Activated CD4-positive, alpha-beta T cell treated with anti-CD3 and anti-CD28 coated beads for 36 hours (primary cell): ENCODE measurements around the gene TTC23. TPM values are rescaled to one million over a fixed set of nuclear protein-coding genes. Genes with fewer than 3 reads are reported as not detected.
A peak's percentile ranks its signal among the peaks of the same experiment; 100 is the strongest.

ENCODE experiments used
- ATAC-seq: fragments of 200-7000 bp; cut with Tn5 transposase; one replicate; pipeline ENCODE4 v1.10.0; 2021; ENCODE audit warnings: mild to moderate bottlenecking, moderate library complexity
- CTCF ChIA-PET: fragments of 350-600 bp; sonication (Branson Sonifier 250); formaldehyde crosslinking; loops from one replicate; lab custom pipeline; 2021; ENCODE audit warnings: antibody characterized with exemption; lab: Charles Lee
- POLR2A ChIA-PET: fragments of 350-600 bp; sonication (Branson Sonifier 250); formaldehyde crosslinking; loops from one replicate; lab custom pipeline; 2021; ENCODE audit warnings: antibody characterized with exemption, inconsistent platforms; lab: Charles Lee
- DNase-seq: peaks from one replicate; pipeline ENCODE4 v3.0.0-alpha.2; 2020
- H3K27ac Mint-ChIP-seq: one replicate; pipeline ENCODE4 v1.8.0; 2021; ENCODE audit warnings: mixed read lengths
- H3K27me3 Mint-ChIP-seq: one replicate; pipeline ENCODE4 v1.8.0; 2021; ENCODE audit warnings: mixed read lengths
- H3K36me3 Mint-ChIP-seq: one replicate; pipeline ENCODE4 v1.8.0; 2021; ENCODE audit warnings: low read depth, mixed read lengths
- H3K4me1 Mint-ChIP-seq: one replicate; pipeline ENCODE4 v1.8.0; 2021; ENCODE audit warnings: mixed read lengths
- H3K4me3 Mint-ChIP-seq: one replicate; pipeline ENCODE4 v1.8.0; 2021; ENCODE audit warnings: mild to moderate bottlenecking, moderate library complexity, mixed read lengths
- H3K9me3 Mint-ChIP-seq: one replicate; pipeline ENCODE4 v1.8.0; 2021; ENCODE audit warnings: low read depth, mixed read lengths
- intact Hi-C, 2 experiments: fragments of 100-400 bp; cut with DNase I in 1 of 2; cut with micrococcal nuclease in 1 of 2; formaldehyde crosslinking; loops; one replicate each; pipeline versions ENCODE4 v1.14.2 to v1.15.1; 2022 to 2024; cut with DNase I, micrococcal nuclease
- total RNA-seq, 2 experiments: library from RNA; stranded (reverse); gene quantifications; one replicate each; pipeline ENCODE4 v1.2.3, GENCODE V29; 2021

TTC23 gene
- total RNA-seq, 2 experiments from 2014 or later, result 5.5 to 9.0 TPM

DNA sequence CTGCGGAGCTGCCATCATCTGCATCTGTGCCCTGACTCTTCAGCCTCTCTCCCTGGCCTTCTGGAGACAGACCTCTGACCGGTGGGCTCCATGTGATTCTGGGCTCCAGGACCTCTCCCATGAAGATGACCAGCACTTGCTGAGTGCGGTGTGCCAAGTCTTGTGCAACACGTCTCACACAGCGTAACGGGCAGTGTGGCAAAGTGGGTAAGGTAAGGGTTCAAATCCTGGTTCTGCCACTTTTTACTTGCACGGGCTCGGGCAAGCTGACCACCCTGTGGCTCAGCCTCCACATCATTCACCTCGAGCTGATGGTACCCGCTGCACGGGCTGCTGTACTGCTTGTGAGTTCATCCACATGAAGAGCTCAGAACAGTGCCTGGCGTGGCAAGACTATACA is 151.0 kb downstream of the TTC23 start:
- intact Hi-C loops, result no loop called here
- POLR2A ChIA-PET, result no interaction called here
- H3K4me3 Mint-ChIP-seq, result no peak overlapping the region
- no peaks in the 10 kb centered on the region for H3K36me3 Mint-ChIP-seq
- no peaks in the 10 kb centered on the region for H3K4me1 Mint-ChIP-seq
- CTCF ChIA-PET, result interaction anchor here (0.9 to 1.3 kb wide), 3 partner anchors 15 to 21 kb away, joined by 3 read pairs; no protein-coding TSS in a partner anchor
- no peak for ATAC-seq
- peaks cover 28% of the 10 kb centered on the region for H3K27me3 Mint-ChIP-seq
- no peak for DNase-seq
- H3K9me3 Mint-ChIP-seq, result no peaks in the 10 kb centered on the region
- no peak overlapping the region for H3K27ac Mint-ChIP-seq

GRCh38 chr15:99097441-99098410 is 151.7 kb downstream of the TTC23 start:
- Mint-ChIP-seq H3K4me1 (no peaks in the 10 kb centered on the region), H3K27me3 (peaks cover 27% of the 10 kb centered on the region), H3K36me3 (no peaks in the 10 kb centered on the region), H3K9me3 (no peaks in the 10 kb centered on the region), H3K4me3 (no peak overlapping the region), H3K27ac (no peak overlapping the region)
- POLR2A ChIA-PET, result no interaction called here
- CTCF ChIA-PET, result interaction anchor here (0.9 to 1.3 kb wide), 2 partner anchors 15 to 17 kb away, joined by 3 read pairs; no protein-coding TSS in a partner anchor
- DNase-seq, result no peak
- ATAC-seq, result no peak
- intact Hi-C loops, result no loop called here

DNA sequence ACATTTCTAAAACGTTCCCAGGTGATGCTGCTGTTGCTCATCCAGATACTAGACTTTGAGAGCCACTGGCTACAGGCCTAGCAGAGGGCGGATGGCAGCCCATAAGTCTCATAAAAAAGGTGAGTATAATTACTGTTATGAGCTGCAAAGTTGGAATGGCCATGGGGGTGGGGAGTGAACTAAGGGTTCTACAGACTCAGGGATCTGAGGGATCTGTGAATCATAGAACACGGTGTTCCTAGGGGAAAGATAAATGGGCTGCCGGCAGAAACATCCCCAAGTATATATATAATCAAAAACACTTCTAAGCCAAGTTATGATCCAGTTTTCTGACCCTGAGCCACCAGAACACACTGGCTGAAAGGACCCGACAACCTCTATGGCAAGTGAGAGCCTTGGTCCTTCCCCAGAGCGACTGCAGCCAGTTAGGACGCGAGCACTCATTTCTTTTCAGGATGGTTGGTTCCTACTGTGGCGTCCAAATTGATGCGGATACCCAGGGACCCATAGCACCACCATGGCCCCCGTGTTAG is 152.4 kb downstream of the TTC23 start:
- Mint-ChIP-seq H3K36me3 (no peaks in the 10 kb centered on the region), H3K27me3 (peaks cover 23% of the 10 kb centered on the region), H3K4me3 (no peak overlapping the region), H3K4me1 (no peaks in the 10 kb centered on the region), H3K9me3 (no peaks in the 10 kb centered on the region), H3K27ac (no peak overlapping the region)
- intact Hi-C loops, result no loop called here
- DNase-seq, result no peak
- POLR2A ChIA-PET, result no interaction called here
- CTCF ChIA-PET, result no interaction called here
- ATAC-seq, result no peak

GRCh38 chr15:99096173-99096893 is 153.0 kb downstream of the TTC23 start:
- POLR2A ChIA-PET, result no interaction called here
- CTCF ChIA-PET, result no interaction called here
- Mint-ChIP-seq H3K27ac (no peak overlapping the region), H3K27me3 (peaks cover 18% of the 10 kb centered on the region), H3K36me3 (no peaks in the 10 kb centered on the region), H3K9me3 (no peaks in the 10 kb centered on the region), H3K4me1 (no peaks in the 10 kb centered on the region), H3K4me3 (no peak overlapping the region)
- ATAC-seq (no peak), DNase-seq (no peak)
- intact Hi-C loops, result no loop called here

DNA sequence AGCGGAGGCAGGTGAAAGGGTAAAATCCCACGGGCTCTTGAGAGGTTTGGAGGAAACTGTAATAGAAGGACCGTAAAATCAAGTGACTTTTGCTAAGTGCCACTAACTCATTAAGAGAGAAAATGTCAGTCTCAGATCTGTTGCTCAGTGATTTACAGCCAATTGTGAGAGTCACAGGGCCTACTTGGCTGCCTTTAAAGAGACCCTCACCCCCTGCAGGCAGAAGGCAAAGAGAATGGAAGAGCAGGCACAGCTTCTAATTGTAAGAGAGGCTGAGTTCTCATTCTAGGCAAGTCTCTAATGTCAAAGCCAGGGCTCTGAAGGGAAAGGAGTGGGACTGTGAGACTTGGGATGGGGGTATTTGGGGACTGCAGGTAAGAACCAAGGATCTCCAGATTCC is 153.8 kb downstream of the TTC23 start:
- POLR2A ChIA-PET, result no interaction called here
- ATAC-seq (no peak), DNase-seq (no peak)
- CTCF ChIA-PET, result no interaction called here
- Mint-ChIP-seq H3K4me3 (no peak overlapping the region), H3K27me3 (peaks cover 17% of the 10 kb centered on the region), H3K27ac (no peak overlapping the region), H3K4me1 (no peaks in the 10 kb centered on the region), H3K9me3 (no peaks in the 10 kb centered on the region), H3K36me3 (no peaks in the 10 kb centered on the region)
- intact Hi-C loops, result no loop called here

DNA sequence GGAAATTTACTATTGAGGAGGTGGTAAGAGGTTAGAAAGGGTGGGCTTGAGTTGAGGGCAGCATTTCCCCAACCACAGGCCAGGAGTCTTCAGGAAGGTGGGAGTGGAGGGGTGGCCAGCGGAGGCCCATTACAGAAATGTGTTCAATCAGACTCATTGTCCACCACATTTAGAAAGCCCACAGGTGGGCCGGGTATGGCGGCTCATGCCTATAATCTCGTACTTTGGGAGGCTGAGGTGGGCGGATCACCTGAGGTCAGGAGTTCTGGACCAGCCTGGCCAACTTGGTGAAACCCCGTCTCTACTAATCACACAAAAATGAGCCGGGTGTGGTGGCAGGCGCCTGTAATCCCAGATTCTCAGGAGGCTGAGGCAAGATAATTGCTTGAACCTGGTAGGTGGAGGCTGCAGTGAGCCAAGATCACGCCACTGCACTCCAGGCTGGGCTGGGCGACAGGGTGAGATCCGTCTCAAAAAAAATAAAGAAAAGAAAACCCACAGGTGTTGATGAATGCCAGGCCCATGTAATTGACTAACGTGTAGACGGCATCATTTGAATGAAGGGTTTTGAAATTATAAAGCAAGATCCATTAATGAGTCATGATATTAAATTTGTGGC is 156.7 kb downstream of the TTC23 start:
- Mint-ChIP-seq H3K4me3 (no peak overlapping the region), H3K27ac (no peak overlapping the region), H3K9me3 (no peaks in the 10 kb centered on the region), H3K4me1 (peaks cover 5% of the 10 kb centered on the region), H3K27me3 (peaks cover 2% of the 10 kb centered on the region), H3K36me3 (no peaks in the 10 kb centered on the region)
- ATAC-seq (no peak), DNase-seq (no peak)
- intact Hi-C loops, result no loop called here
- ChIA-PET CTCF (interaction anchor here (0.9 kb wide), 1 partner anchor 13 kb away, joined by 5 read pairs; the partner anchor contains the start of gene SYNM), POLR2A (no interaction called here)

DNA sequence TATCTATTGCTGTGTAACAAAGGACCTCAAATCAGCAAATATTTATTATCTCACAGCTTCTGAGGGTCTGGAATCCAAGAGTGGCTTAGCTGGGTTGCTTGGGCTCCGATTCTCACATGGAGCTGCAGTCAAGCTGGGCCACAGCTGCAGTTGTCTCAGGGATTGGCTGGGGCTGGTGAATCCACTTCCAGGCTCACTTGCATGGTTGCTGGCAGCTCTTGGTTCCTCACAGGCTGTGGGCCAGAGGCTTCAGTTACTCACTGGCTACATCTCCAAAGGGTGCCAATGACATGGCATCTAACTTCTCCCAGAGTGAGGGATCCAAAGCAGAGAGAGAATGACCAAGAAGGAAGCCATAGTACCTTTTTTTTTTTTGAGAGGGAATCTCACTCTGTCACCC is 158.4 kb downstream of the TTC23 start:
- ChIA-PET POLR2A (no interaction called here), CTCF (interaction anchor here (0.5 to 1.9 kb wide), 3 partner anchors 12 to 19 kb away, joined by 4 to 10 read pairs (median 5); no protein-coding TSS in a partner anchor)
- Mint-ChIP-seq H3K27me3 (no peaks in the 10 kb centered on the region), H3K27ac (no peak overlapping the region), H3K9me3 (no peaks in the 10 kb centered on the region), H3K4me3 (no peak overlapping the region), H3K36me3 (no peaks in the 10 kb centered on the region), H3K4me1 (peaks cover 5% of the 10 kb centered on the region)
- DNase-seq (no peak), ATAC-seq (no peak)
- intact Hi-C loops, result no loop called here

GRCh38 chr15:99090011-99090699 is 159.2 kb downstream of the TTC23 start:
- CTCF ChIA-PET, result interaction anchor here (1.5 to 1.9 kb wide), 2 partner anchors 11 to 14 kb away, joined by 5 to 10 read pairs; no protein-coding TSS in a partner anchor
- no peak overlapping the region for H3K27ac Mint-ChIP-seq
- POLR2A ChIA-PET, result no interaction called here
- intact Hi-C loops, result no loop called here
- H3K27me3 Mint-ChIP-seq, result no peaks in the 10 kb centered on the region
- ATAC-seq (peak; percentile 44), DNase-seq (peak; percentile 17)
- H3K4me1 Mint-ChIP-seq, result peaks cover 5% of the 10 kb centered on the region
- H3K4me3 Mint-ChIP-seq, result no peak overlapping the region
- H3K36me3 Mint-ChIP-seq, result no peaks in the 10 kb centered on the region
- no peaks in the 10 kb centered on the region for H3K9me3 Mint-ChIP-seq

DNA sequence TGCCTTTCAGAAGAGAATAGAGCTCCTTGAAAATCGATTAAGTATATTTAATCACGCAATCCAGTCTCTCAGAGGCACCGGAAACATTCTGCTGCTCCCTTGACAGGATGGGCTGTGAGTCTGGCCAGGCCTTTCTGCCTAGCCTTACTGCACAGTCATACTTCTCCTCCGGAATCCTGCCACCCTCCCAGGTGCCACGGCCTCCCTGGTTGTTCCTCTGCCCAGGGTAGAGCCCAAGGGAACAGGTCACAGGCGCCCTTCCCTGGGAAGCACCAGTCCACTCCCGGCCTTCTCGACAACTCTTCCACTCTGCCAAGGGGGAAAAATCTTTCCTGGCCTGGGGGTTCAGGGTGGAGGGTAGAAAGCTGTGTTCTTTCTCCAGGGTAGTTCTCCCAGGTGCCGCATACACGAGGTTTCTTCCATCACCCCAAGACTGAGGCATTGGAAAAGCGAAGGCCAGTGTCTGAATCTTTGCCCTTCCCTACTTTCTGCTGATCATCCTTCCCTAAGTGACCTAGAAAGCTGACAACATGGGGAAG is 161.9 kb downstream of the TTC23 start:
- H3K27me3 Mint-ChIP-seq, result peaks cover 3% of the 10 kb centered on the region
- intact Hi-C loops, result no loop called here
- ATAC-seq (no peak), DNase-seq (no peak)
- H3K27ac Mint-ChIP-seq, result no peak overlapping the region
- ChIA-PET CTCF (interaction anchor here (0.8 to 1.6 kb wide), 3 partner anchors 9 to 531 kb away, joined by 3 to 7 read pairs (median 3); no protein-coding TSS in a partner anchor), POLR2A (interaction anchor here (0.7 kb wide), 1 partner anchor 192 kb away, joined by 4 read pairs; no protein-coding TSS in a partner anchor)
- H3K4me3 Mint-ChIP-seq, result no peak overlapping the region
- H3K4me1 Mint-ChIP-seq, result peaks cover 5% of the 10 kb centered on the region
- no peaks in the 10 kb centered on the region for H3K9me3 Mint-ChIP-seq
- H3K36me3 Mint-ChIP-seq, result no peaks in the 10 kb centered on the region

GRCh38 chr15:99086327-99086667 is 163.1 kb downstream of the TTC23 start:
- H3K27me3 Mint-ChIP-seq, result peaks cover 5% of the 10 kb centered on the region
- peaks cover 5% of the 10 kb centered on the region for H3K4me1 Mint-ChIP-seq
- ChIA-PET CTCF (interaction anchor here (1.4 to 1.6 kb wide), 2 partner anchors 8 to 14 kb away, joined by 4 to 7 read pairs; no protein-coding TSS in a partner anchor), POLR2A (interaction anchor here (0.6 kb wide), 1 partner anchor 15 kb away, joined by 5 read pairs; no protein-coding TSS in a partner anchor)
- H3K36me3 Mint-ChIP-seq, result no peaks in the 10 kb centered on the region
- no peak overlapping the region for H3K27ac Mint-ChIP-seq
- ATAC-seq, result no peak
- no peaks in the 10 kb centered on the region for H3K9me3 Mint-ChIP-seq
- H3K4me3 Mint-ChIP-seq, result no peak overlapping the region
- no peak for DNase-seq
- intact Hi-C loops, result no loop called here
